HepG2 (cell line): ENCODE measurements around the gene NLRP2B. TPM values are rescaled to one million over a fixed set of nuclear protein-coding genes. Genes with fewer than 3 reads are reported as not detected.

ENCODE experiments used
- ATAC-seq: fragments of 200-7000 bp; cut with Tn5 transposase; 3 replicates; pipeline ENCODE4 v1.9.1; 2020; ENCODE audit warnings: mild to moderate bottlenecking, moderate library complexity
- BruUV-seq: library from RNA; stranded (reverse); fragments of 400-500 nt; replicated peaks from 2 replicates; lab custom pipeline; 2021; lab: Mats Ljungman, UMichigan
- CTCF ChIA-PET: fragments of 300-600 bp; formaldehyde crosslinking; extraction: SDS; loops from one replicate; lab custom pipeline; 2021; ENCODE audit warnings: low total read pairs, inconsistent platforms, low intra/inter-chr PET ratio; lab: Yijun Ruan, JAX
- POLR2A ChIA-PET: fragments of 350-600 bp; sonication (Branson Sonifier 250); formaldehyde crosslinking; loops from one replicate; lab custom pipeline; 2020; ENCODE audit warnings: antibody characterized with exemption, inconsistent platforms; lab: Yijun Ruan, JAX
- DNase-seq: peaks from one replicate; pipeline ENCODE4 v3.0.0-alpha.2; 2015; ENCODE audit warnings: low spot score
- FAIRE-seq: peaks from 3 replicates; lab custom pipeline; 2011; peaks lifted over from hg19 to GRCh38; lab: Jason Lieb, UNC
- H2AFZ ChIP-seq: one replicate; pipeline ENCODE4 v1.6.1; 2011; ENCODE audit warnings: low read length, inconsistent platforms
- H3K27ac ChIP-seq: fragments of 300-600 bp; 3 replicates; pipeline ENCODE4 v1.8.0; 2011; ENCODE audit warnings: mixed run types, mild to moderate bottlenecking, mixed read lengths, low read length, inconsistent platforms; ENCODE audit not compliant: insufficient read depth; ENCODE audit errors: extremely low read length
- H3K27me3 ChIP-seq, 2 experiments: fragments of 200-600 bp in 1 of 2; 2 replicates in 1 of 2; 3 replicates in 1 of 2; pipeline versions ENCODE4 v1.6.0 to v1.8.0; 2011; ENCODE audit warnings: low read length in 2 of 2, mild to moderate bottlenecking in 2 of 2, moderate library complexity in 2 of 2, inconsistent platforms in 1 of 2; ENCODE audit not compliant: insufficient read depth in 2 of 2, control insufficient read depth in 1 of 2
- H3K36me3 ChIP-seq, 2 experiments: fragments of 200-600 bp in 1 of 2; replicated peaks in 1 of 2; 2 replicates in 1 of 2; 3 replicates in 1 of 2; pipeline versions ENCODE4 v1.5.1 to v1.8.0; 2011; ENCODE audit warnings: low read length in 2 of 2, inconsistent platforms in 1 of 2; ENCODE audit not compliant: insufficient read depth in 2 of 2, control insufficient read depth in 1 of 2
- H3K4me1 ChIP-seq: 2 replicates; pipeline ENCODE4 v1.5.1; 2012; ENCODE audit warnings: low read length, inconsistent platforms; ENCODE audit not compliant: insufficient read depth
- H3K4me2 ChIP-seq: 2 replicates; pipeline ENCODE4 v1.6.0; 2011; ENCODE audit warnings: low read depth, low read length, inconsistent platforms
- H3K4me3 ChIP-seq, 3 experiments: fragments of 200-600 bp in 1 of 3; sonication (generic), shearing (Covaris generic) in 1 of 3; replicated peaks in 1 of 3; 2 replicates each; pipeline ENCODE4 v1.5.1; 2011 to 2016; ENCODE audit warnings: low read length in 3 of 3, inconsistent platforms in 2 of 3, low read depth in 2 of 3, mild to moderate bottlenecking in 2 of 3, control low read depth in 1 of 3, mixed read lengths in 1 of 3; ENCODE audit not compliant: insufficient read depth in 1 of 3
- H3K79me2 ChIP-seq: one replicate; pipeline ENCODE4 v1.6.1; 2011; ENCODE audit warnings: low read length, inconsistent platforms; ENCODE audit not compliant: insufficient read depth
- H3K9ac ChIP-seq: 2 replicates; pipeline ENCODE4 v1.6.0; 2011; ENCODE audit warnings: mild to moderate bottlenecking, low read depth, low read length, inconsistent platforms; ENCODE audit not compliant: insufficient read depth
- H3K9me3 ChIP-seq: 2 replicates; pipeline ENCODE4 v1.5.1; 2012; ENCODE audit warnings: mild to moderate bottlenecking, low read length
- H4K20me1 ChIP-seq: 2 replicates; pipeline ENCODE4 v1.6.0; 2011; ENCODE audit warnings: inconsistent platforms, mild to moderate bottlenecking, low read length, moderate library complexity; ENCODE audit not compliant: insufficient read depth
- CEBPG ChIP-seq: IDR thresholded peaks from 2 replicates; pipeline ENCODE4 v1.6.1; 2016
- ELF4 ChIP-seq: sonication (generic); formaldehyde crosslinking; IDR thresholded peaks from 2 replicates; pipeline ENCODE4 v1.5.0; 2020; ENCODE audit warnings: missing genetic modification reagents, mild to moderate bottlenecking, moderate library complexity, borderline replicate concordance
- FOXO1 ChIP-seq: sonication (generic); formaldehyde crosslinking; IDR thresholded peaks from 2 replicates; pipeline ENCODE4 v1.4.0; 2020; ENCODE audit warnings: missing genetic modification reagents
- MED1 ChIP-seq: sonication (generic); formaldehyde crosslinking; IDR thresholded peaks from 2 replicates; pipeline ENCODE4 v1.4.0; 2020; ENCODE audit warnings: missing genetic modification reagents
- PAX8 ChIP-seq: sonication (generic); formaldehyde crosslinking; IDR thresholded peaks from 2 replicates; pipeline ENCODE4 v1.8.0; 2022; ENCODE audit warnings: mild to moderate bottlenecking, missing genetic modification reagents, borderline replicate concordance
- SRF ChIP-seq: IDR thresholded peaks from 2 replicates; pipeline ENCODE4 v1.6.1; 2011; ENCODE audit warnings: mild to moderate bottlenecking, low read depth, low read length, moderate library complexity
- TFE3 ChIP-seq: IDR thresholded peaks from 2 replicates; pipeline ENCODE4 v1.6.1; 2016
- TOE1 ChIP-seq: sonication (generic); formaldehyde crosslinking; IDR thresholded peaks from 2 replicates; pipeline ENCODE4 v1.4.0; 2020; ENCODE audit warnings: mild to moderate bottlenecking, missing genetic modification reagents
- TSC22D2 ChIP-seq: sonication (generic); formaldehyde crosslinking; IDR thresholded peaks from 2 replicates; pipeline ENCODE4 v1.5.1; 2020; ENCODE audit warnings: missing genetic modification reagents, mild to moderate bottlenecking, borderline replicate concordance
- ZFP41 ChIP-seq: sonication (generic); formaldehyde crosslinking; IDR thresholded peaks from 2 replicates; pipeline ENCODE4 v1.4.0; 2020; ENCODE audit warnings: mild to moderate bottlenecking, missing genetic modification reagents, borderline replicate concordance
- ZNF549 ChIP-seq: sonication (generic); formaldehyde crosslinking; IDR thresholded peaks from 2 replicates; pipeline ENCODE4 v1.5.0; 2020; ENCODE audit warnings: missing genetic modification reagents
- ZNF616 ChIP-seq: sonication (generic); formaldehyde crosslinking; IDR thresholded peaks from 2 replicates; pipeline ENCODE4 v1.5.0; 2020; ENCODE audit warnings: low read depth, mild to moderate bottlenecking, missing genetic modification reagents
- WGBS: methylation state at CpG from one replicate; pipeline ENCODE4 v1.1.6; 2017; ENCODE audit warnings: low lambda C conversion rate; 5-methylcytosine and 5-hydroxymethylcytosine counted together
- in situ Hi-C: cut with HindIII; loops from 2 replicates; pipeline ENCODE4 v1.10.0; 2017; ENCODE audit warnings: low pct_unique_long_range_greater_than_20kb; ENCODE audit not compliant: extremely low pct_ligation_motif_present
- intact Hi-C: fragments of 100-400 bp; cut with micrococcal nuclease; formaldehyde crosslinking; loops from one replicate; pipeline ENCODE4 v1.10.0; 2022; ENCODE audit not compliant: unreplicated experiment
- polyA plus RNA-seq, 8 experiments: library from polyadenylated mRNA; depleted of rRNA in 3 of 8; stranded (reverse) in 7 of 8; unstranded in 1 of 8; fragments of >200 nt; fragmentation: Illumina TruSeq in 4 of 8; extraction: Trizol in 4 of 8; gene quantifications; 2 replicates each; pipeline versions ENCODE4 v1.2.1 to v1.2.3, GENCODE V29; 2011 to 2016; ENCODE audit warnings: low read depth in 4 of 8, missing spikeins in 1 of 8, mixed read lengths in 1 of 8; ENCODE audit not compliant: insufficient read depth in 1 of 8
- total RNA-seq, 5 experiments: library from RNA; depleted of rRNA; stranded (reverse); fragments of >200 nt; fragmentation: Illumina TruSeq; extraction: Trizol; gene quantifications; 2 replicates each; pipeline ENCODE4 v1.2.3, GENCODE V29; 2016; ENCODE audit warnings: low read depth in 1 of 5
- TF ChIP-seq, protein P1 (sequence below): sonication (generic); formaldehyde crosslinking; IDR thresholded peaks from 2 replicates; pipeline ENCODE4 v1.5.0; 2020; ENCODE audit warnings: mild to moderate bottlenecking, missing genetic modification reagents
- TF ChIP-seq, protein P2 (sequence below): IDR thresholded peaks from 2 replicates; pipeline ENCODE4 v1.6.1; 2016; ENCODE audit warnings: low read depth, borderline replicate concordance
- TF ChIP-seq, protein P3 (sequence below): sonication (generic); formaldehyde crosslinking; IDR thresholded peaks from 2 replicates; pipeline ENCODE4 v1.4.0; 2020; ENCODE audit warnings: missing genetic modification reagents, borderline replicate concordance

Gene NLRP2B
- total and polyA plus RNA-seq, 2 of the 13 experiments (the other 11 are each of a cell fraction or from before 2014, with no cell fraction given), result not detected

- no peaks in the 10 kb centered on the region for H3K27me3 ChIP-seq
- in situ Hi-C loops, result loop anchor here (5.0 kb wide), 1 partner anchor 49 kb away; the partner anchor contains the start of gene ZXDB
- H3K79me2 ChIP-seq, result no peaks in the 10 kb centered on the region
- WGBS, result 77% methylated on average over 2 of the region's 2 CpGs
- no peak for ATAC-seq
- no peak overlapping the region for H2AFZ ChIP-seq
- FAIRE-seq, result no peak
- H3K4me2 ChIP-seq, result no peak overlapping the region
- H3K9me3 ChIP-seq, result no peaks in the 10 kb centered on the region
- no peaks in the 10 kb centered on the region for H3K36me3 ChIP-seq
- no peak overlapping the region for H3K4me3 ChIP-seq
- H4K20me1 ChIP-seq, result no peaks in the 10 kb centered on the region
- no peak for TF ChIP-seq SRF
- no peak for TF ChIP-seq MED1 (CRISPR knock-in tag)
- no peak for TF ChIP-seq PAX8 (CRISPR knock-in tag)
- no peak for TF ChIP-seq CEBPG (CRISPR knock-in tag)
- TF ChIP-seq FOXO1 (CRISPR knock-in tag), result no peak
- TF ChIP-seq ZFP41, result no peak
- no peak for TF ChIP-seq ZNF549 (CRISPR knock-in tag)
- TF ChIP-seq, protein P1, sequence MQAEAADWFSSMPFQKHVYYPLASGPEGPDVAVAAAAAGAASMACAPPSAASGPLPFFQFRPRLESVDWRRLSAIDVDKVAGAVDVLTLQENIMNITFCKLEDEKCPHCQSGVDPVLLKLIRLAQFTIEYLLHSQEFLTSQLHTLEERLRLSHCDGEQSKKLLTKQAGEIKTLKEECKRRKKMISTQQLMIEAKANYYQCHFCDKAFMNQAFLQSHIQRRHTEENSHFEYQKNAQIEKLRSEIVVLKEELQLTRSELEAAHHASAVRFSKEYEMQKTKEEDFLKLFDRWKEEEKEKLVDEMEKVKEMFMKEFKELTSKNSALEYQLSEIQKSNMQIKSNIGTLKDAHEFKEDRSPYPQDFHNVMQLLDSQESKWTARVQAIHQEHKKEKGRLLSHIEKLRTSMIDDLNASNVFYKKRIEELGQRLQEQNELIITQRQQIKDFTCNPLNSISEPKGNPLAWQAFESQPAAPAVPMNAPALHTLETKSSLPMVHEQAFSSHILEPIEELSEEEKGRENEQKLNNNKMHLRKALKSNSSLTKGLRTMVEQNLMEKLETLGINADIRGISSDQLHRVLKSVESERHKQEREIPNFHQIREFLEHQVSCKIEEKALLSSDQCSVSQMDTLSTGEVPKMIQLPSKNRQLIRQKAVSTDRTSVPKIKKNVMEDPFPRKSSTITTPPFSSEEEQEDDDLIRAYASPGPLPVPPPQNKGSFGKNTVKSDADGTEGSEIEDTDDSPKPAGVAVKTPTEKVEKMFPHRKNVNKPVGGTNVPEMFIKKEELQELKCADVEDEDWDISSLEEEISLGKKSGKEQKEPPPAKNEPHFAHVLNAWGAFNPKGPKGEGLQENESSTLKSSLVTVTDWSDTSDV (CRISPR knock-in tag), result no peak
- no peak for TF ChIP-seq TOE1 (CRISPR knock-in tag)
- TF ChIP-seq, protein P2, sequence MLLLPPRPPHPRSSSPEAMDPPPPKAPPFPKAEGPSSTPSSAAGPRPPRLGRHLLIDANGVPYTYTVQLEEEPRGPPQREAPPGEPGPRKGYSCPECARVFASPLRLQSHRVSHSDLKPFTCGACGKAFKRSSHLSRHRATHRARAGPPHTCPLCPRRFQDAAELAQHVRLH (CRISPR knock-in tag), result no peak
- no peak for TF ChIP-seq ZNF616 (CRISPR knock-in tag)
- TF ChIP-seq TSC22D2 (CRISPR knock-in tag), result no peak
- TF ChIP-seq TFE3 (CRISPR knock-in tag), result no peak
- TF ChIP-seq ELF4 (CRISPR knock-in tag), result no peak
- TF ChIP-seq, protein P3, sequence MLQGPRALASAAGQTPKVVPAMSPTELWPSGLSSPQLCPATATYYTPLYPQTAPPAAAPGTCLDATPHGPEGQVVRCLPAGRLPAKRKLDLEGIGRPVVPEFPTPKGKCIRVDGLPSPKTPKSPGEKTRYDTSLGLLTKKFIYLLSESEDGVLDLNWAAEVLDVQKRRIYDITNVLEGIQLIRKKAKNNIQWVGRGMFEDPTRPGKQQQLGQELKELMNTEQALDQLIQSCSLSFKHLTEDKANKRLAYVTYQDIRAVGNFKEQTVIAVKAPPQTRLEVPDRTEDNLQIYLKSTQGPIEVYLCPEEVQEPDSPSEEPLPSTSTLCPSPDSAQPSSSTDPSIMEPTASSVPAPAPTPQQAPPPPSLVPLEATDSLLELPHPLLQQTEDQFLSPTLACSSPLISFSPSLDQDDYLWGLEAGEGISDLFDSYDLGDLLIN, result no peak
- no peak overlapping the region for H3K9ac ChIP-seq
- H3K4me1 ChIP-seq, result peaks cover 50% of the 10 kb centered on the region
- intact Hi-C loops, result loop anchor here (2.0 kb wide), 1 partner anchor 45 kb away; no protein-coding TSS in a partner anchor
- ChIA-PET CTCF (no interaction called here), POLR2A (interaction anchor here (2.4 kb wide), 1 partner anchor 49 kb away, joined by 11 read pairs; no protein-coding TSS in a partner anchor)
- H3K27ac ChIP-seq, result no peak overlapping the region
- BruUV-seq, result no TSS peak
- no peak for DNase-seq
Observed at GRCh38 chrX:57641338-57641737, 38.7 kb downstream of the NLRP2B start.
